Activated naive CD4-positive, alpha-beta T cell treated with anti-CD3 and anti-CD28 coated beads, Interleukin-2, amount 10 ng/mL, durations not matched to agents 7 days and 5 days (primary cell): ENCODE measurements around the gene MYO7B.
"Not testable (repeated sequence)": the region's sequence is repeated elsewhere in the genome, so short reads cannot be mapped to it uniquely, and the experiment has no call there.

Experiments used
- CTCF ChIA-PET: fragments of 350-600 bp; sonication (Branson Sonifier 250); formaldehyde crosslinking; loops from one replicate; lab custom pipeline; 2021; ENCODE audit warnings: antibody characterized with exemption; lab: Charles Lee
- DNase-seq: peaks from one replicate; pipeline ENCODE4 v3.0.0-alpha.2; 2020
- H3K27ac Mint-ChIP-seq: one replicate; pipeline ENCODE4 v1.8.0; 2021; ENCODE audit warnings: mild to moderate bottlenecking, moderate library complexity, mixed read lengths
- H3K27me3 Mint-ChIP-seq: one replicate; pipeline ENCODE4 v1.8.0; 2021; ENCODE audit warnings: mild to moderate bottlenecking, mixed read lengths
- H3K36me3 Mint-ChIP-seq: one replicate; pipeline ENCODE4 v1.8.0; 2021; ENCODE audit warnings: mixed read lengths
- H3K4me1 Mint-ChIP-seq: one replicate; pipeline ENCODE4 v1.8.0; 2021; ENCODE audit warnings: mixed read lengths
- H3K4me3 Mint-ChIP-seq: one replicate; pipeline ENCODE4 v1.8.0; 2021; ENCODE audit warnings: mild to moderate bottlenecking, moderate library complexity, mixed read lengths
- H3K9me3 Mint-ChIP-seq: one replicate; pipeline ENCODE4 v1.8.0; 2021; ENCODE audit warnings: mixed read lengths

Gene MYO7B

GRCh38 chr2:127512362-127512761 is 23.1 kb upstream of the MYO7B start:
- Mint-ChIP-seq H3K4me3 (no peak overlapping the region), H3K27ac (no peak overlapping the region), H3K27me3 (no peaks in the 10 kb centered on the region), H3K9me3 (no peaks in the 10 kb centered on the region), H3K4me1 (peaks cover 47% of the 10 kb centered on the region), H3K36me3 (peaks cover 51% of the 10 kb centered on the region)
- DNase-seq, result no peak
- CTCF ChIA-PET, result no interaction called here

GRCh38 chr2:127514076-127514475 is 21.4 kb upstream of the MYO7B start:
- Mint-ChIP-seq H3K27me3 (no peaks in the 10 kb centered on the region), H3K36me3 (peaks cover 50% of the 10 kb centered on the region), H3K9me3 (no peaks in the 10 kb centered on the region), H3K4me3 (no peak overlapping the region), H3K27ac (no peak overlapping the region), H3K4me1 (peaks cover 41% of the 10 kb centered on the region)
- no peak for DNase-seq
- CTCF ChIA-PET, result no interaction called here

- no peak for DNase-seq
- Mint-ChIP-seq H3K4me1 (peaks cover 42% of the 10 kb centered on the region), H3K27ac (peak overlapping the region; percentile 49), H3K36me3 (peaks cover 50% of the 10 kb centered on the region), H3K27me3 (no peaks in the 10 kb centered on the region), H3K9me3 (no peaks in the 10 kb centered on the region), H3K4me3 (no peak overlapping the region)
- CTCF ChIA-PET, result no interaction called here
These were observed 21.0 kb upstream of the MYO7B start for GRCh38 chr2:127514485-127514884.

- CTCF ChIA-PET, result no interaction called here
- no peak overlapping the region for H3K27ac Mint-ChIP-seq
- H3K4me1 Mint-ChIP-seq, result peaks cover 46% of the 10 kb centered on the region
- DNase-seq, result no peak
- H3K36me3 Mint-ChIP-seq, result peaks cover 56% of the 10 kb centered on the region
- no peaks in the 10 kb centered on the region for H3K9me3 Mint-ChIP-seq
- no peak overlapping the region for H3K4me3 Mint-ChIP-seq
- H3K27me3 Mint-ChIP-seq, result no peaks in the 10 kb centered on the region
These were observed 20.0 kb upstream of the MYO7B start for GRCh38 chr2:127515383-127515915.

- CTCF ChIA-PET, result no interaction called here
- no peak for DNase-seq
- Mint-ChIP-seq H3K27ac (no peak overlapping the region), H3K4me3 (no peak overlapping the region), H3K4me1 (peaks cover 48% of the 10 kb centered on the region), H3K36me3 (peaks cover 56% of the 10 kb centered on the region), H3K27me3 (no peaks in the 10 kb centered on the region), H3K9me3 (no peaks in the 10 kb centered on the region)
These were observed 19.3 kb upstream of the MYO7B start for GRCh38 chr2:127516041-127516762.

GRCh38 chr2:127517465-127517864 is 18.0 kb upstream of the MYO7B start:
- Mint-ChIP-seq H3K4me1 (peaks cover 44% of the 10 kb centered on the region), H3K27me3 (no peaks in the 10 kb centered on the region), H3K4me3 (no peak overlapping the region), H3K36me3 (peaks cover 55% of the 10 kb centered on the region), H3K27ac (no peak overlapping the region), H3K9me3 (no peaks in the 10 kb centered on the region)
- DNase-seq, result no peak
- CTCF ChIA-PET, result interaction anchor here (0.6 kb wide), 1 partner anchor 52 kb away, joined by 3 read pairs; no protein-coding TSS in a partner anchor

GRCh38 chr2:127520424-127520823 is 15.1 kb upstream of the MYO7B start:
- DNase-seq, result no peak
- no peaks in the 10 kb centered on the region for H3K9me3 Mint-ChIP-seq
- CTCF ChIA-PET, result no interaction called here
- no peak overlapping the region for H3K27ac Mint-ChIP-seq
- peaks cover 31% of the 10 kb centered on the region for H3K4me1 Mint-ChIP-seq
- peaks cover 50% of the 10 kb centered on the region for H3K36me3 Mint-ChIP-seq
- H3K4me3 Mint-ChIP-seq, result no peak overlapping the region
- no peaks in the 10 kb centered on the region for H3K27me3 Mint-ChIP-seq

GRCh38 chr2:127523269-127523939 is 12.1 kb upstream of the MYO7B start:
- no peak for DNase-seq
- Mint-ChIP-seq H3K4me1 (peaks cover 33% of the 10 kb centered on the region), H3K27ac (peak overlapping the region; percentile 9), H3K9me3 (no peaks in the 10 kb centered on the region), H3K4me3 (no peak overlapping the region), H3K27me3 (no peaks in the 10 kb centered on the region), H3K36me3 (peaks cover 27% of the 10 kb centered on the region)
- CTCF ChIA-PET, result no interaction called here

- H3K27ac Mint-ChIP-seq, result peak overlapping the region; percentile 70
These were observed 11.2 kb upstream of the MYO7B start for GRCh38 chr2:127524198-127524834.

GRCh38 chr2:127525691-127526131 is 9.8 kb upstream of the MYO7B start:
- H3K36me3 Mint-ChIP-seq, result peaks cover 17% of the 10 kb centered on the region
- peaks cover 27% of the 10 kb centered on the region for H3K4me1 Mint-ChIP-seq
- peak; percentile 36 for DNase-seq

More at GRCh38 chr2:127524198-127524834, 11.2 kb upstream of the MYO7B start:
- H3K9me3 Mint-ChIP-seq, CTCF ChIA-PET, H3K27me3 Mint-ChIP-seq, DNase-seq: not testable (repeated sequence)
- Mint-ChIP-seq H3K4me1 (peaks cover 33% of the 10 kb centered on the region), H3K36me3 (peaks cover 27% of the 10 kb centered on the region), H3K4me3 (peak overlapping the region; percentile 46)

GRCh38 chr2:127526132-127527000 is 9.1 kb upstream of the MYO7B start, which contains the start of gene IWS1:
TSS of gene IWS1 (minus strand) at chr2:127526489. CDS start at chr2:127526208, 281 bp downstream.
- peaks cover 27% of the 10 kb centered on the region for H3K4me1 Mint-ChIP-seq
- DNase-seq, result peak; percentile 96

More at GRCh38 chr2:127525691-127526131, 9.8 kb upstream of the MYO7B start:
- Mint-ChIP-seq H3K27ac (peak overlapping the region; percentile 95), H3K27me3 (no peaks in the 10 kb centered on the region), H3K9me3 (no peaks in the 10 kb centered on the region), H3K4me3 (peak overlapping the region; percentile 91)
- CTCF ChIA-PET, result interaction anchor here (0.9 to 1.8 kb wide), 3 partner anchors 11 to 65 kb away, joined by 3 to 7 read pairs (median 4); no protein-coding TSS in a partner anchor

GRCh38 chr2:127527001-127527804 is 8.3 kb upstream of the MYO7B start:
- CTCF ChIA-PET, result interaction anchor here (0.9 to 1.8 kb wide), 3 partner anchors 10 to 64 kb away, joined by 3 to 7 read pairs (median 4); no protein-coding TSS in a partner anchor
- Mint-ChIP-seq H3K9me3 (no peaks in the 10 kb centered on the region), H3K4me3 (peak overlapping the region; percentile 91), H3K4me1 (peaks cover 24% of the 10 kb centered on the region), H3K36me3 (peaks cover 12% of the 10 kb centered on the region), H3K27ac (peak overlapping the region; percentile 95), H3K27me3 (no peaks in the 10 kb centered on the region)
- DNase-seq, result no peak

More at GRCh38 chr2:127526132-127527000, 9.1 kb upstream of the MYO7B start, which contains the start of gene IWS1:
- Mint-ChIP-seq H3K27me3 (no peaks in the 10 kb centered on the region), H3K4me3 (peak within 1 kb of the TSS; percentile 91), H3K9me3 (no peaks in the 10 kb centered on the region), H3K36me3 (peaks cover 16% of the 10 kb centered on the region), H3K27ac (peak within 1 kb of the TSS; percentile 95)
- CTCF ChIA-PET, result interaction anchor here (0.9 to 1.8 kb wide), 3 partner anchors 11 to 65 kb away, joined by 3 to 7 read pairs (median 4); no protein-coding TSS in a partner anchor
